HG02840 (cell line): ENCODE results near the gene GPR89B.
A peak's percentile ranks its signal among the peaks of the same experiment; 100 is the strongest.
"Not testable (repeated sequence)": the region's sequence is repeated elsewhere in the genome, so short reads cannot be mapped to it uniquely, and the experiment has no call there.

Experiments
- ATAC-seq: cut with Tn5 transposase; IDR thresholded peaks from one replicate; pipeline ENCODE4 v1.9.1; 2021; ENCODE audit warnings: mild to moderate bottlenecking, moderate library complexity, moderate number of reproducible peaks; ENCODE audit not compliant: unreplicated experiment, low FRiP score

The GPR89B gene

DNA sequence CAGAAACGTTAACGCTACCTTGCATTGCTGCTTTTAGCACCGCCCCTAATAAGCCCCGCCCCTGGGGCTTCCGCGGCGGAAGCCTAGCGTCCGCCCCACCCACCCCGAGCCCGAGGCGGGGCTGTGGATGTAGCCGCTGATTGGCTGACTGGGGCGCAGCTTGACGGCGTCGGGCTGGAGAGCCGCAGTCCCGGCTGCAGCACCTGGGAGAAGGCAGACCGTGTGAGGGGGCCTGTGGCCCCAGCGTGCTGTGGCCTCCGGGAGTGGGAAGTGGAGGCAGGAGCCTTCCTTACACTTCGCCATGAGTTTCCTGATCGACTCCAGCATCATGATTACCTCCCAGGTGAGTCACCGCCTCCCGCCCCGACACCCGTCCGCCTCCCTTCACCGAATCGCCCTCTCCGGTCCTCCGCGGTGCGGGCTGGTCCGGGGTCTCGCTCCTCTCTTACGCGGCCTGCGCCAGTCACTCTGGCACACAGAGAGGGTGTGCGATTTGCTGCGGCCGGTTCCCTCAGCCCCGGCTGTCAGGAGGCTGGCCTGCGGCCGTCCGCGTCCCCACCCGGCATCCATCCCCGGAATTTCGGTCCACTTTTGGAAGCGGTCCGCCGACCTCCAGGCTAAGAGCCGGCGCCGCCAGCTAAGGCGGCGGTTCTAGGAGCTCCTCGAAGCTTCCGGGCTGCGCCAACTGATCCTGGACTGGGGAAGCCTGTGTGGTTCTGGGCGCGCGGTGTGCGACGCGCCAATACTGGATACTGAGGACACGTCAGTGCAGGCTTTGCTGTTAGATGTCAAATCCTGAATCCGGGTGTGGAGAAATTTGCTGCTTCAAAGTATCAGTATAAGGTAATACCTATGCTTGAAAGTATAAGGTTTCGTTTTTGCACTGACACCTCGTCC is at the start of gene GPR89B:
TSS of gene GPR89B (plus strand) at position 185 of the 897 bp plus-strand sequence. CDS start at position 302, 117 bp downstream.
- peak; percentile 98 for ATAC-seq

DNA sequence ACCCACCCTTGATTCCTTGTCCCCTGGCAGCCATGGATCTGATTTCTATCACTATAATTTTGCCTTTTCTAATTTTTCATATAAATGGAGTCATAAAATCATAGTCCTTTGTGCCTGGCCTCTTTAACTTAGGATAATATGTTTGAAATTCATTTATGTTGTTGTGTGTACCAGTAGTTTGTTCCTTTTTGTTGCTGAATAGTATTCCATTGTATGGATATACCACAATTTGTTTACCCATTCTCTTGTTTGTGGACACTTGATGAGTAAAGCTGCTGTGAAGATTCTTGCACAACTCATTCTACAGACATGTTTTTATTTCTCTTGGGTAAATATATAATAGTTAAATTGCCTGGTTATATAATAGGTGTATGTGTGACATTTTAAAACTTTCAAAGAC is 48.3 kb upstream of the GPR89B start:
- ATAC-seq = no peak

DNA sequence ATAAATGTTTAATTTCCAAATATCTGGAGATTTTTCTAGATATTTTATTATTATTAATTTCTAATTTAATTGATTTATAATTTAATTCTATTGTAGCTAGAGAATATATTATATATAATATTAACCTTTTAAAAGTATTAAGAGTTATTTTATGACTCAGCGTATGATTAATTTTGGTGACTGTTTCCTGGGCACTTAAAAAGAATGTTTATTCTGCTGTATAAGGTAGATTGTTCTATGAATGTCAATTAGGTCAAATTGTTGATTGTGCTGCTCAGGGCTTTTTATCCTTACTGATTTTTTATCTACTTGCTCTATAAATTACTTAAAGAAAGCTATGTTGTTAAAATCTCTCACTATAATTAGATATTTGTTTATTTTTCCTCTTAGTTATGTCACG is 45.7 kb upstream of the GPR89B start:
- ATAC-seq = no peak

DNA sequence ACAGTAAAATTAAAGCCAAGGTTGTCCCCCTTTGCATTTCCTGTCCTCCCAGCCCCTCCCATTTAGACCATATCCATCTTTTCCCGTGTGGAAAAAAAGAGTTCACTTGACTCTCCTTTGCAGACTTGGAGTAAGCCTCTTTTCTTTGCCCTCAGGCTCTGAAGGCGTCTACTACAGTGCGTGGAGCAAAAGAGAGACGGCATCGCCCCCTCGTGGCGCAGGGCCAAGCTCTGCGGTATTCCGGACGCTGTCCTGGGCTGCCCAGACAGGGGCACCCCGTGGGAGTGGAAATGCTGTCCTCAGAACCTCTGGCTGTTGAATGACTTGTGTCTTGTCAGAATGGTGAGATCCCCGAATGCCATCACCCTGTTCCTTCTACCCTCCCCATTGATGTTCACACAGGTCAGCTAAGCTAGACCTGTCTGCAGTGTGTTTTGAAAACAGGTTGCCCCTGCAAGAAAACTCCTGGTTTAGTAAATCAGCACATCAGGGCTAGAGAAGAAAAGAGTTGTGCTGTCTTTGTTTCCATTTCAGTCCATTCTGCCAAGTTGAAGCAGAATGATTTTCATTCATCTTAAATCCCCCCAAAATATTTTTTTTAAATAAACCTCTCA is 37.9 kb upstream of the GPR89B start:
- no peak for ATAC-seq

GRCh38 chr1:147891088-147891487 is 37.1 kb upstream of the GPR89B start:
- ATAC-seq = no peak

- no peak for ATAC-seq
These were observed 36.0 kb upstream of the GPR89B start for GRCh38 chr1:147892216-147892615.

- ATAC-seq = no peak
These were observed 35.4 kb upstream of the GPR89B start for GRCh38 chr1:147892731-147893214.

GRCh38 chr1:147895123-147895522 is 33.1 kb upstream of the GPR89B start:
- ATAC-seq = no peak

DNA sequence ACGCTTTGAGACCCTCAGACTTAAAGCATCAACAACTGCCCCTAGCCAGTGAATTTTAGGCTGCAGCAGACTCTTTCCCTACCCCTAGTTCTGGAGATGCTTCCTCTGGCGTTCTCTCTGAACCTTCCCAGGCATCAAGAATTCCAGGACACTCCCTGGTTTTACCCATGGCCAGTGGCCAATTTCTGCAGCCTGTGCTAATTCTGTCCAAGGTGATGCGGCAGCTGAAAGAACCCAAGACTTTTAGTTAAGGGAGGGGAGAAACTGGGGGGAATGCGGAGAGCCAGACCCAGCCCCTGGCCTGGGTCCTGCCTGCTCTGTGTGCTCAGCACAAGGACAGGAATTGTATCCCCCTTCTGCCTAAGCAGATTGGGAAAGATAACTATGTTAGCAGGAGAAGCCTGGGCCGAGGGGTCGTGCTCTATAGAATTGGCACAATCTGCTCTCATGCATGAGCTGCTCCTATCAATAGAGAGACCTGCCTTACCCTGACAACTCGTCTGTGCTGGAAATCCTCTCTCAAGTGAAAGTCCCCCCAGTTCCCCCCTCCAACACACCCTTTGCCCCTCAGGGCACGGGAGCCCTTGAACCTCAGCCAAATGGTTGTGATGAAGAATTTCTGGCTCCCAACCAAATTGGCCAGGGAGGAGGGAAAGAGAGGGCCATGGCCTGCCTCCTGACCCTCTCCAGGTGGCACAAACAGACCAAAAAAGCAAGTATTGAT is 31.0 kb upstream of the GPR89B start:
- no peak for ATAC-seq

GRCh38 chr1:147897789-147898188 is 30.4 kb upstream of the GPR89B start:
- ATAC-seq = no peak

- no peak for ATAC-seq
These were observed 25.9 kb upstream of the GPR89B start, which contains the start of gene GJA8 for GRCh38 chr1:147902253-147902845. Gene GJA8, plus strand, starts transcription at chr1:147902795. Its CDS starts 5,161 bp downstream, at chr1:147907956.

- no peak for ATAC-seq
These were observed 23.5 kb upstream of the GPR89B start for GRCh38 chr1:147904726-147905125.

DNA sequence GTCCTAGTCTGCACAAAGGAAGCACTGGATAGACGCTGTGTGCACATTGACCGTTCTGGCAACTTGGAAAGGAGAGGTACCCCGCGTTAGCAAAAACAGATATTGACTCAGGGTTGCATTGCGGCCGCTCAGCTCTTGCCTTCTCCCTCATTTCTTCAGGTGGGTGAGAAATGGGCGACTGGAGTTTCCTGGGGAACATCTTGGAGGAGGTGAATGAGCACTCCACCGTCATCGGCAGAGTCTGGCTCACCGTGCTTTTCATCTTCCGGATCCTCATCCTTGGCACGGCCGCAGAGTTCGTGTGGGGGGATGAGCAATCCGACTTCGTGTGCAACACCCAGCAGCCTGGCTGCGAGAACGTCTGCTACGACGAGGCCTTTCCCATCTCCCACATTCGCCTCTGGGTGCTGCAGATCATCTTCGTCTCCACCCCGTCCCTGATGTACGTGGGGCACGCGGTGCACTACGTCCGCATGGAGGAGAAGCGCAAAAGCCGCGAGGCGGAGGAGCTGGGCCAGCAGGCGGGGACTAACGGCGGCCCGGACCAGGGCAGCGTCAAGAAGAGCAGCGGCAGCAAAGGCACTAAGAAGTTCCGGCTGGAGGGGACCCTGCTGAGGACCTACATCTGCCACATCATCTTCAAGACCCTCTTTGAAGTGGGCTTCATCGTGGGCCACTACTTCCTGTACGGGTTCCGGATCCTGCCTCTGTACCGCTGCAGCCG is 20.3 kb upstream of the GPR89B start:
- ATAC-seq = no peak

DNA sequence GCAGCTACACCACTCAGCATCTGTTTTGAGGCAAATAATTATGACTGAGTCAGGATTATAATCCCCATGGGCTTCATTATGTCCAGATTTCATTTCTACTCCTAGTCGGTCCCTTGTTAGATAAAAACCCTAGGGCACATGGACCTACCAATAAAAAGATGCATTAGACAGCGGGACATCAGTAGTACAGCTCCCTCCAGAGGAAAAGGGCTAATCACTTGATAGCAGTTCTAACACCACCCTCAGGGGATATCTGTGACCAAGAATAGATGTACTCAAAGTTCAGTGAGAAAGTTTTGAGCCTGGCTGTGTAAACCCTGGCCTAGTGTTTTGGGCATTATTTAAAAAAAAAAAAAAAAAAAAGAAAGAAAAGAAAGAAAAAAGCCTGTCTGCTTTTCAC is 15.7 kb upstream of the GPR89B start:
- no peak for ATAC-seq

DNA sequence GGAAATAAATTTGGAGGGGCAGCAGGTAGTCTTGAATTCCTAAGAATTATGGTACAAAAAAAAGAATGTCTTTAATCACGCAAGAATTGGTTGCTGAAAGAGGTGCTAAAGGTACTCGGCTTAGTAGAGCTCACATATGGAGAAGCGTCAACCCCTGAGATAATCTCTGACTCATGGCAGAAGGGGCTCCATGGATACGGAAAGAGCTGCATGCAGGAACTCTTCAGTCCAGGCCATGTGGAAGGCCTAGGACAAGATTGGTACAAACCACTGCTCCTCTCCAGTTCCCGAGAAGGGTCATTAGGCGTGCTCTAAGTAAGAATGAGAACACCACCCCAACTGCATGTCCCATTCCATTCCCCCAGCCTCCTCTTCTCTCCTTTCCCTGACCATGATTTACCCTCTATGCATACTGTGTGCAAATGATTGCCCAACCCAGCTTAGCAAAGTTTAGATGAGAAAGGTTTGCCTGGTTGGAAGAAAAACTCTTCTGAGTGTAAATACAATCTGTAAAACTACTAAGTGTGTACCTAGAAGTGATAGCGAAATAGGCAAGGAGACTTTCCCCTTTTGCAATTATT is 14.8 kb upstream of the GPR89B start:
- no peak for ATAC-seq

GRCh38 chr1:147919896-147920295 is 8.3 kb upstream of the GPR89B start:
- ATAC-seq = no peak

GRCh38 chr1:147924813-147925212 is 3.4 kb upstream of the GPR89B start:
- ATAC-seq = no peak

- ATAC-seq = not testable (repeated sequence)
These were observed 1.0 kb upstream of the GPR89B start for GRCh38 chr1:147927215-147927614.

DNA sequence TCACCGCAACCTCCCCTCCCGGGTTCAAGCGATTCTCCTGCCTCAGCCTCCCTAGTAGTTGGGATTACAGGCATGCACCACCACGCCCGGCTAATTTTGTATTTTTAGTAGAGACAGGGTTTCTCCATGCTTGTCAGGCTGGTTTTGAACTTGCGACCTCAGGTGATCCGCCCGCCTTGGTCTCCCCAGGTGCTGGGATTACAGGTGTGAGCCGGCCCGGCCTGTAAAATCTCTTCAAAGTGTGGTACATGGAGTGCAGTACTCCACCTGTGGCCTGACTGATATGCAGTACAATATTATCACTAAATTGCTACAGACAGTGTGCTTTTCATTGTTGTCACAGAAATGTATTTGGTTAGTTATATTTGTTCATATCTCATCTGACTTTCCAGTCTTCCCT is 531 bp upstream of the GPR89B start:
- ATAC-seq = not testable (repeated sequence)
